ENCODE results near the gene COL18A1.

DNA sequence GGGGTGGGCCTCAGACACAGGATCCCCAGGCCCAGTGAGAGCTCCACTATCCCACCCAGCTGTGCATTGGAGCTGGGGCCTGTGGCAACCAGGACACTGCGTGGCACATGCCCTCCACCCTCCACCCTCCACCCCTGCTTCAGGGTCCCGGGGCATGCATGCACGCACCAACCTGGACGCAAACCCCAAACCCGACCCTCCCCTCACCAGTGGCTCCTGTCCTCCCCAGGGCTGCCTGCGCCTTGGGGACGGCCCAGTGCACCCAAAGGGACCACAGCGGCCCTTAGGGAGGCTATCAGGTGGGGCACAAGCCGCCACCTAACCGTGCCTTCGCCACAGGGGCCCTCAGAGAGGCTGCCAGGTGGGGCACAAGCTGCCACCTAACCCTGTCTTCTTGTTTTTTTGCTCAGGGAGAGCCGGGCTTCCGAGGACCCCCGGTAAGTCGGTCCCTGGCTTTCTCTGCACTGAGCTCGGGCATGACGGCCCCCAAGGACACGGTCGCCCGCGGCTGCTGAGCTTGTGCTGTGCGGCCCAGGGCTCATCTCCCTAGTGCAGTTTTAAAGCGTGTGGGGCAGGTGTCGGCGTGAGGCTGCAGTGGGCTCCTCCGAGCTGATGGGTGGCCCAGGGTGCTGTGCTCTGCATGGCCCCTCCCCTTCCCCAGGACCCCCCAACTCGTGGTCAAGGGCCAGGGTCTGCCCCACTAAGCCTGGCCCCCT, 89.3 kb downstream of the COL18A1 start:
- TF ChIP-seq NFRKB (IDR thresholded peaks at IDR 0.05) = no peak
- TF ChIP-seq ZNF384 (IDR thresholded peaks at IDR 0.05) = no peak
- TF ChIP-seq SUZ12 (IDR thresholded peaks at IDR 0.05) = no peak
- no peak for TF ChIP-seq FOXA1 (IDR thresholded peaks at IDR 0.05)
- no peak for TF ChIP-seq BHLHE40 (IDR thresholded peaks at IDR 0.05; ENCODE audit: borderline replicate concordance)
- TF ChIP-seq FOXK2 (IDR thresholded peaks at IDR 0.05) = no peak
- no peak for TF ChIP-seq LEF1 (IDR thresholded peaks at IDR 0.05; ENCODE audit: borderline replicate concordance)
- no peak for TF ChIP-seq SP1 (IDR thresholded peaks at IDR 0.05)
- no peak for TF ChIP-seq CTBP1 (IDR thresholded peaks at IDR 0.05; ENCODE audit: borderline replicate concordance)
- TF ChIP-seq ARNT (IDR thresholded peaks at IDR 0.05) = no peak
- TF ChIP-seq, protein P1, sequence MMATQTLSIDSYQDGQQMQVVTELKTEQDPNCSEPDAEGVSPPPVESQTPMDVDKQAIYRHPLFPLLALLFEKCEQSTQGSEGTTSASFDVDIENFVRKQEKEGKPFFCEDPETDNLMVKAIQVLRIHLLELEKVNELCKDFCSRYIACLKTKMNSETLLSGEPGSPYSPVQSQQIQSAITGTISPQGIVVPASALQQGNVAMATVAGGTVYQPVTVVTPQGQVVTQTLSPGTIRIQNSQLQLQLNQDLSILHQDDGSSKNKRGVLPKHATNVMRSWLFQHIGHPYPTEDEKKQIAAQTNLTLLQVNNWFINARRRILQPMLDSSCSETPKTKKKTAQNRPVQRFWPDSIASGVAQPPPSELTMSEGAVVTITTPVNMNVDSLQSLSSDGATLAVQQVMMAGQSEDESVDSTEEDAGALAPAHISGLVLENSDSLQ (IDR thresholded peaks at IDR 0.05) = no peak
- no peak for TF ChIP-seq FOXM1 (IDR thresholded peaks at IDR 0.05; ENCODE audit: borderline replicate concordance)
- TF ChIP-seq ELF4 (IDR thresholded peaks at IDR 0.05) = no peak

Data from HEK293T (cell line).